PC-3 (cell line): ENCODE results near the gene ADARB2. TPM values are rescaled to one million over a fixed set of nuclear protein-coding genes. Genes with fewer than 3 reads are reported as not detected.

Experiments
- ATAC-seq: fragments of 200-7000 bp; cut with Tn5 transposase; 2 replicates; pipeline ENCODE4 v1.9.1; 2020; ENCODE audit warnings: mild to moderate bottlenecking, moderate library complexity
- BruUV-seq: library from RNA; stranded (reverse); fragments of 400-500 nt; replicated peaks from 2 replicates; lab custom pipeline; 2021; lab: Mats Ljungman, UMichigan
- CTCF ChIA-PET: fragments of 300-600 bp; sonication (Branson Sonifier 250); formaldehyde crosslinking; loops from one replicate; lab custom pipeline; 2022; ENCODE audit warnings: antibody characterized with exemption; lab: Charles Lee
- POLR2A ChIA-PET: fragments of 300-600 bp; sonication (Branson Sonifier 250); formaldehyde crosslinking; loops from one replicate; lab custom pipeline; 2022; ENCODE audit warnings: antibody characterized with exemption; ENCODE audit not compliant: unreplicated experiment; lab: Charles Lee
- DNase-seq: peaks from one replicate; pipeline ENCODE4 v3.0.0-alpha.2; 2015
- H2AFZ ChIP-seq: fragments of 300-600 bp; sonication (generic); 2 replicates; pipeline ENCODE4 v1.6.0; 2016; ENCODE audit warnings: antibody characterized with exemption, low read length
- H3F3A ChIP-seq: fragments of 300-600 bp; sonication (generic); one replicate; pipeline ENCODE4 v1.6.0; 2017; ENCODE audit warnings: antibody characterized with exemption, low read length, control low read depth, mild to moderate bottlenecking; ENCODE audit not compliant: unreplicated experiment
- H3K27ac ChIP-seq: fragments of 300-600 bp; sonication (generic); 2 replicates; pipeline ENCODE4 v1.5.1; 2016; ENCODE audit warnings: mild to moderate bottlenecking, low read length
- H3K27me3 ChIP-seq: fragments of 300-600 bp; sonication (generic); 2 replicates; pipeline ENCODE4 v1.6.1; 2016; ENCODE audit warnings: low read length, mixed read lengths
- H3K36me3 ChIP-seq: fragments of 300-600 bp; sonication (generic); 2 replicates; pipeline ENCODE4 v1.6.1; 2016; ENCODE audit warnings: low read depth, mixed run types, low read length, mixed read lengths
- H3K4me1 ChIP-seq: fragments of 300-600 bp; sonication (generic); 2 replicates; pipeline ENCODE4 v1.5.1; 2016; ENCODE audit warnings: low read length; ENCODE audit not compliant: insufficient read depth
- H3K4me2 ChIP-seq: fragments of 300-600 bp; sonication (generic); 2 replicates; pipeline ENCODE4 v1.6.0; 2016; ENCODE audit warnings: low read length
- H3K4me3 ChIP-seq: fragments of 300-600 bp; sonication (generic); 2 replicates; pipeline ENCODE4 v1.5.1; 2016; ENCODE audit warnings: mild to moderate bottlenecking, low read length, mixed read lengths
- H3K79me2 ChIP-seq: fragments of 300-600 bp; sonication (generic); 2 replicates; pipeline ENCODE4 v1.6.1; 2017; ENCODE audit warnings: low read length, mixed read lengths
- H3K9ac ChIP-seq: fragments of 300-600 bp; sonication (generic); 2 replicates; pipeline ENCODE4 v1.6.0; 2016; ENCODE audit warnings: mild to moderate bottlenecking, low read length
- H3K9me2 ChIP-seq: fragments of 300-600 bp; sonication (generic); replicated peaks from 2 replicates; pipeline ENCODE4 v1.6.1; 2016; ENCODE audit warnings: mixed run types, low read length, mixed read lengths
- H3K9me3 ChIP-seq: fragments of 300-600 bp; sonication (generic); 2 replicates; pipeline ENCODE4 v1.6.1; 2016; ENCODE audit warnings: low read length, mixed read lengths
- H4K20me1 ChIP-seq: fragments of 300-600 bp; sonication (generic); 2 replicates; pipeline ENCODE4 v1.6.1; 2016; ENCODE audit warnings: low read length, mixed read lengths
- EZH2 ChIP-seq: fragments of 300-600 bp; sonication (generic); IDR thresholded peaks from one replicate; pipeline ENCODE4 v1.6.1; 2017; ENCODE audit warnings: antibody characterized with exemption, mild to moderate bottlenecking, low read length; ENCODE audit not compliant: unreplicated experiment
- EZH2phosphoT487 ChIP-seq: fragments of 300-600 bp; sonication (generic); IDR thresholded peaks from 2 replicates; pipeline ENCODE4 v1.6.1; 2018; ENCODE audit warnings: mild to moderate bottlenecking, antibody characterized with exemption, low read length, borderline replicate concordance
- intact Hi-C: fragments of 100-400 bp; cut with micrococcal nuclease; formaldehyde crosslinking; loops from 2 replicates; pipeline ENCODE4 v1.9.0; 2023
- total RNA-seq: library from RNA; depleted of rRNA; stranded (reverse); fragments of >200 nt; gene quantifications from 2 replicates; pipeline ENCODE4 v1.2.3, GENCODE V29; 2014
- TF ChIP-seq, protein P1 (sequence below): fragments of 300-600 bp; sonication (generic); conservative IDR thresholded peaks from 2 replicates; pipeline ENCODE4 v1.5.1; 2017; ENCODE audit warnings: antibody characterized with exemption, low read depth, mild to moderate bottlenecking, low read length

ADARB2 gene
- total RNA-seq, 1 experiment from 2014 or later, result not detected

DNA sequence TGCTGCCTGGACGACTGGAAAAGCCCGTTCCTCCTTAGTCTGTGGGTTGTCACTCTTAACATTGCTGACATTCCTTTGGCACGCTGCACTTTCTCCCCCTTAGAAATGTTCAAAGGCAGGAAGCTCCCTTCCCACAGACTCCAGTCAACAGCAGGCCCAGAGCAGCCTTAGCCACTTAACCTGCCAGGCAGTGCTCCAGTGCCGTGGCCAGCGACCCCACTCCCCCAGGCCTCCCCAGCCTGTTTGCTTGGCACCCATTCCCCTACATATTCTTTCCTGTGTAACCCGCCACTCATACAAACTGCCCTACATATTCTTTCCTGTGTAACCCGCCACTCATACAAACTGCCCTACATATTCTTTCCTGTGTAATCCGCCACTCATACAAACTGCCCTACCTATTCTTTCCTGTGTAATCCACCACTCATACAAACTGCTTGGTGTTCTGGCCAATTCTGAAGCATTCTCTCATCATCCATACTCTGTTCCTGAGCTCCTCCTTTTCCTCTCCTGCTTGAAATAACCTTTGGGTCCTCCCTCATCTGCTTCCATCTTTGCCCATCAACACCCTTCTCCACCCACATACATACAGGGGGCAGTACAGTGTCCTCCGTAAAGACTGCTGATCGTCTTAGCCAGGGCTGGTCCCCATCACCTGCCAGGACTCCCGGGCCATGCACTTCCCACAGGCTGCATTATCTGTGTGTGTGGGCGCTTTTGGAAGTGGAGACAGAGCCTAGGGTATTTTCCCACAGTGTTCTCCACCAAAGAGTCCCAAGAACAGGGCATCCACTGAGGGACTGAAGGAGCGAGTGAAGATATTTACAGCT, 57.3 kb downstream of the ADARB2 start:
- no peak overlapping the region for H3K27ac ChIP-seq
- H2AFZ ChIP-seq, result no peak overlapping the region
- no peaks in the 10 kb centered on the region for H3K9me3 ChIP-seq
- no peak overlapping the region for H3K9ac ChIP-seq
- ATAC-seq (no peak), DNase-seq (no peak)
- H3K27me3 ChIP-seq, result no peaks in the 10 kb centered on the region
- no peaks in the 10 kb centered on the region for H3K4me1 ChIP-seq
- CTCF ChIA-PET, result no interaction called here
- H4K20me1 ChIP-seq, result no peaks in the 10 kb centered on the region
- POLR2A ChIA-PET, result no interaction called here
- H3K4me2 ChIP-seq, result no peak overlapping the region
- no peaks in the 10 kb centered on the region for H3F3A ChIP-seq
- TF ChIP-seq EZH2phosphoT487 (no peak), EZH2 (no peak)
- TF ChIP-seq, protein P1, sequence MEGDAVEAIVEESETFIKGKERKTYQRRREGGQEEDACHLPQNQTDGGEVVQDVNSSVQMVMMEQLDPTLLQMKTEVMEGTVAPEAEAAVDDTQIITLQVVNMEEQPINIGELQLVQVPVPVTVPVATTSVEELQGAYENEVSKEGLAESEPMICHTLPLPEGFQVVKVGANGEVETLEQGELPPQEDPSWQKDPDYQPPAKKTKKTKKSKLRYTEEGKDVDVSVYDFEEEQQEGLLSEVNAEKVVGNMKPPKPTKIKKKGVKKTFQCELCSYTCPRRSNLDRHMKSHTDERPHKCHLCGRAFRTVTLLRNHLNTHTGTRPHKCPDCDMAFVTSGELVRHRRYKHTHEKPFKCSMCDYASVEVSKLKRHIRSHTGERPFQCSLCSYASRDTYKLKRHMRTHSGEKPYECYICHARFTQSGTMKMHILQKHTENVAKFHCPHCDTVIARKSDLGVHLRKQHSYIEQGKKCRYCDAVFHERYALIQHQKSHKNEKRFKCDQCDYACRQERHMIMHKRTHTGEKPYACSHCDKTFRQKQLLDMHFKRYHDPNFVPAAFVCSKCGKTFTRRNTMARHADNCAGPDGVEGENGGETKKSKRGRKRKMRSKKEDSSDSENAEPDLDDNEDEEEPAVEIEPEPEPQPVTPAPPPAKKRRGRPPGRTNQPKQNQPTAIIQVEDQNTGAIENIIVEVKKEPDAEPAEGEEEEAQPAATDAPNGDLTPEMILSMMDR, result no peak
- no peaks in the 10 kb centered on the region for H3K79me2 ChIP-seq
- no TSS peak for BruUV-seq
- no peak overlapping the region for H3K4me3 ChIP-seq
- no peaks in the 10 kb centered on the region for H3K36me3 ChIP-seq
- no peaks in the 10 kb centered on the region for H3K9me2 ChIP-seq
- intact Hi-C loops, result no loop called here

DNA sequence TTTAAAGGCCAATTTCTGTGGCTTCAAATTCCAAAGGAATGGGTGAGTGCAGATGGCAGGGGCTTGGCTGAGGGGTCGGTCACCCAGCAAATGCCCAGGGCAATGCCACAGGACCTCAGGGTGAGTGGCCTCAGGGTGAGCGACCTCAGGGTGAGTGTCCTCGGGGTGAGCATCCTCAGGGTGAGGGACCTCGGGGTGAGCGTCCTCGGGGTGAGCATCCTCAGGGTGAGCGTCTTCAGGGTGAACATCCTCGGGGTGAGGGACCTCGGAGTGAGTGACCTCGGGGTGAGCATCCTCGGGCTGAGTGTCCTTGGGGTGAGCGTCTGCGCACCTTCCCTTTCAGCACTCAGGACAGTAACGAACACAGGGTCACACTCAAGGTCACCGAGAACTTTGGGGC, 59.2 kb downstream of the ADARB2 start:
- no peaks in the 10 kb centered on the region for H3K9me2 ChIP-seq
- ChIA-PET POLR2A (no interaction called here), CTCF (no interaction called here)
- H3K79me2 ChIP-seq, result no peaks in the 10 kb centered on the region
- intact Hi-C loops, result no loop called here
- no peaks in the 10 kb centered on the region for H3K9me3 ChIP-seq
- no peaks in the 10 kb centered on the region for H3K4me1 ChIP-seq
- H3K4me3 ChIP-seq, result no peak overlapping the region
- H3K4me2 ChIP-seq, result no peak overlapping the region
- no peaks in the 10 kb centered on the region for H4K20me1 ChIP-seq
- ATAC-seq, result no peak
- H2AFZ ChIP-seq, result no peak overlapping the region
- H3K27ac ChIP-seq, result no peak overlapping the region
- no TSS peak for BruUV-seq
- no peak for DNase-seq
- TF ChIP-seq EZH2phosphoT487 (no peak), EZH2 (no peak)
- TF ChIP-seq, protein P1, result no peak
- no peaks in the 10 kb centered on the region for H3K27me3 ChIP-seq
- H3K36me3 ChIP-seq, result no peaks in the 10 kb centered on the region
- H3F3A ChIP-seq, result no peaks in the 10 kb centered on the region
- H3K9ac ChIP-seq, result no peak overlapping the region

DNA sequence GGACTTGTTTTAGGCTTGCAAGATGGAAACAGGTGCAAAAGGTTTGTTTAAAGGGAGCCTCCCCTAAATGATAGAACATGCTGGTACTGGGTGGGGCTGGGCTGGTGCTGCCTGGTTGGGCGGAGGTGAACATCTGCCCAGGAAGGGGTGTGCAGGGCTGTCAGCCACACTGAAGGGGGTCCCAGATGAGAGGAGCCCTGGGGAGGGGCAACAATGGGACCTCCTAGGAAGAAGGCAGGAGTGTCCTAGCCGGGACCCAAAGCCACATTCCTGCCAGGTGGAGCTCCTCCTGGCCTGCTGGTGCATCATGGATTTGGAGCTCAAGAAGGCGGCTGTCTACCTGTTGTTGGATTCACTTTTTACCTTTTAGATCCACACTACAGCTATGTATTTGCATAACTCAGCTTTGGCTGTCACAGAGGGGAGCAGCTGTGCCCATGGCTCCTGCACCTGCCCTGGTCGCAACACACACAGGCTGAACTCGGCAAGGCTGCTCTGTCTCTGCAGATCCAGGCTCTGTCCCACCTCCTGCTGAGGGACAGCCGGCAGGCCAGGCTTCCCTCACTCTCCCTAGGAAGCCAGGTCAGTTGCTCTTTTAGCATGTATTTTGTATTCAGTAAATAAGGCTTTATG, 59.9 kb downstream of the ADARB2 start:
- Histone ChIP-seq H3K79me2 (no peaks in the 10 kb centered on the region), H3K27me3 (no peaks in the 10 kb centered on the region), H4K20me1 (no peaks in the 10 kb centered on the region), H2AFZ (no peak overlapping the region), H3K4me2 (no peak overlapping the region), H3F3A (no peaks in the 10 kb centered on the region), H3K4me3 (no peak overlapping the region), H3K9me3 (no peaks in the 10 kb centered on the region), H3K9me2 (no peaks in the 10 kb centered on the region), H3K36me3 (no peaks in the 10 kb centered on the region), H3K27ac (no peak overlapping the region), H3K4me1 (no peaks in the 10 kb centered on the region), H3K9ac (no peak overlapping the region)
- CTCF ChIA-PET, result no interaction called here
- POLR2A ChIA-PET, result no interaction called here
- intact Hi-C loops, result no loop called here
- no peak for TF ChIP-seq EZH2phosphoT487
- TF ChIP-seq, protein P1, result no peak
- no peak for TF ChIP-seq EZH2
- ATAC-seq (no peak), DNase-seq (no peak)
- BruUV-seq, result no TSS peak
